Loucy (cell line): ENCODE data around the gene FIGN.

Experiments
- CTCF ChIP-seq: fragments of 200-600 bp; sonication (generic); conservative IDR thresholded peaks from 2 replicates; pipeline ENCODE4 v1.5.1; 2014; ENCODE audit warnings: mild to moderate bottlenecking, antibody characterized with exemption, low read length
- EZH2phosphoT487 ChIP-seq: fragments of 200-600 bp; IDR thresholded peaks from 2 replicates; pipeline ENCODE4 v1.6.1; 2018; ENCODE audit warnings: antibody characterized with exemption, mild to moderate bottlenecking, moderate library complexity, borderline replicate concordance

GRCh38 chr2:163652751-163653150 lies 83.1 kb downstream of the FIGN start:
- TF ChIP-seq CTCF = no peak
- no peak for TF ChIP-seq EZH2phosphoT487
